Prostate gland (tissue), 2 donors: ENCODE data around the gene NCOR1. TPM values are rescaled to one million over a fixed set of nuclear protein-coding genes. Genes with fewer than 3 reads are reported as not detected.

ENCODE experiments used
- DNase-seq: peaks from one replicate; pipeline ENCODE4 v3.0.0-alpha.2; 2019; ENCODE audit warnings: low spot score
- H3K27ac ChIP-seq, 2 donors: fragments of 200-600 bp; sonication (generic); 2 replicates each; pipeline ENCODE4 v1.5.1; 2017 to 2019
- H3K27me3 ChIP-seq: fragments of 200-600 bp; sonication (generic); replicated peaks from 2 replicates; pipeline ENCODE4 v1.5.1; 2019; ENCODE audit not compliant: insufficient read depth
- H3K36me3 ChIP-seq, 2 donors: fragments of 200-600 bp; sonication (generic); 1 replicate in 1 of 2; 2 replicates in 1 of 2; pipeline versions ENCODE4 v1.5.1 to v1.8.1; 2017 to 2019
- H3K4me1 ChIP-seq: fragments of 200-600 bp; sonication (generic); replicated peaks from 2 replicates; pipeline ENCODE4 v1.5.1; 2019
- H3K4me3 ChIP-seq, 2 donors: fragments of 200-600 bp; sonication (generic); 2 replicates each; pipeline ENCODE4 v1.5.1; 2017 to 2019
- H3K9me3 ChIP-seq: fragments of 200-600 bp; sonication (generic); 2 replicates; pipeline ENCODE4 v1.5.1; 2017
- POLR2A ChIP-seq: fragments of 450-650 bp; IDR thresholded peaks from one replicate; pipeline ENCODE4 v1.6.1; 2016; ENCODE audit warnings: antibody characterized with exemption, mild to moderate bottlenecking
- POLR2AphosphoS5 ChIP-seq: sonication (generic); formaldehyde crosslinking; IDR thresholded peaks from one replicate; pipeline ENCODE4 v1.6.1; 2017; ENCODE audit warnings: antibody characterized with exemption
- WGBS: methylation state at CpG from one replicate; pipeline ENCODE4 v1.1.5; 2018; 5-methylcytosine and 5-hydroxymethylcytosine counted together
- intact Hi-C: fragments of 100-400 bp; cut with DNase I; formaldehyde crosslinking; loops from one replicate; pipeline ENCODE4 v1.14.2; 2022
- total RNA-seq, 2 donors: library from RNA; depleted of rRNA; stranded (reverse); fragments of >200 nt; gene quantifications; one replicate each; pipeline ENCODE4 v1.1.0, GENCODE V29; 2016
- TF ChIP-seq, protein P1 (sequence below), 4 experiments: fragments of 200-600 bp in 2 of 4; fragments of 450-650 bp in 2 of 4; sonication (generic) in 2 of 4; IDR thresholded peaks; 1 replicate in 3 of 4; 2 replicates in 1 of 4; pipeline ENCODE4 v1.5.1; 2016 to 2019; ENCODE audit warnings: antibody characterized with exemption in 4 of 4, mild to moderate bottlenecking in 2 of 4, moderate library complexity in 2 of 4

NCOR1 gene
- total RNA-seq, 2 donors from 2014 or later: 123 to 209 TPM

GRCh38 chr17:16001226-16001897, 214.0 kb downstream of the NCOR1 start:
- DNase-seq: no peak
- H3K27me3 ChIP-seq: no peaks in the 10 kb centered on the region
- H3K27ac ChIP-seq: no peak overlapping the region
- H3K9me3 ChIP-seq: no peaks in the 10 kb centered on the region
- no peak for TF ChIP-seq POLR2A
- TF ChIP-seq, protein P1, sequence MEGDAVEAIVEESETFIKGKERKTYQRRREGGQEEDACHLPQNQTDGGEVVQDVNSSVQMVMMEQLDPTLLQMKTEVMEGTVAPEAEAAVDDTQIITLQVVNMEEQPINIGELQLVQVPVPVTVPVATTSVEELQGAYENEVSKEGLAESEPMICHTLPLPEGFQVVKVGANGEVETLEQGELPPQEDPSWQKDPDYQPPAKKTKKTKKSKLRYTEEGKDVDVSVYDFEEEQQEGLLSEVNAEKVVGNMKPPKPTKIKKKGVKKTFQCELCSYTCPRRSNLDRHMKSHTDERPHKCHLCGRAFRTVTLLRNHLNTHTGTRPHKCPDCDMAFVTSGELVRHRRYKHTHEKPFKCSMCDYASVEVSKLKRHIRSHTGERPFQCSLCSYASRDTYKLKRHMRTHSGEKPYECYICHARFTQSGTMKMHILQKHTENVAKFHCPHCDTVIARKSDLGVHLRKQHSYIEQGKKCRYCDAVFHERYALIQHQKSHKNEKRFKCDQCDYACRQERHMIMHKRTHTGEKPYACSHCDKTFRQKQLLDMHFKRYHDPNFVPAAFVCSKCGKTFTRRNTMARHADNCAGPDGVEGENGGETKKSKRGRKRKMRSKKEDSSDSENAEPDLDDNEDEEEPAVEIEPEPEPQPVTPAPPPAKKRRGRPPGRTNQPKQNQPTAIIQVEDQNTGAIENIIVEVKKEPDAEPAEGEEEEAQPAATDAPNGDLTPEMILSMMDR (IDR thresholded peaks at IDR 0.05): no peak
- H3K36me3 ChIP-seq: peaks cover 0 to 26% of the 10 kb centered on the region in 2 donors
- intact Hi-C loops: loop anchor here (5.0 kb wide), 1 partner anchor 216 kb away; the partner anchor contains the start of genes NCOR1 and PIGL
- no peak overlapping the region for H3K4me3 ChIP-seq
- peaks cover 7% of the 10 kb centered on the region for H3K4me1 ChIP-seq

DNA sequence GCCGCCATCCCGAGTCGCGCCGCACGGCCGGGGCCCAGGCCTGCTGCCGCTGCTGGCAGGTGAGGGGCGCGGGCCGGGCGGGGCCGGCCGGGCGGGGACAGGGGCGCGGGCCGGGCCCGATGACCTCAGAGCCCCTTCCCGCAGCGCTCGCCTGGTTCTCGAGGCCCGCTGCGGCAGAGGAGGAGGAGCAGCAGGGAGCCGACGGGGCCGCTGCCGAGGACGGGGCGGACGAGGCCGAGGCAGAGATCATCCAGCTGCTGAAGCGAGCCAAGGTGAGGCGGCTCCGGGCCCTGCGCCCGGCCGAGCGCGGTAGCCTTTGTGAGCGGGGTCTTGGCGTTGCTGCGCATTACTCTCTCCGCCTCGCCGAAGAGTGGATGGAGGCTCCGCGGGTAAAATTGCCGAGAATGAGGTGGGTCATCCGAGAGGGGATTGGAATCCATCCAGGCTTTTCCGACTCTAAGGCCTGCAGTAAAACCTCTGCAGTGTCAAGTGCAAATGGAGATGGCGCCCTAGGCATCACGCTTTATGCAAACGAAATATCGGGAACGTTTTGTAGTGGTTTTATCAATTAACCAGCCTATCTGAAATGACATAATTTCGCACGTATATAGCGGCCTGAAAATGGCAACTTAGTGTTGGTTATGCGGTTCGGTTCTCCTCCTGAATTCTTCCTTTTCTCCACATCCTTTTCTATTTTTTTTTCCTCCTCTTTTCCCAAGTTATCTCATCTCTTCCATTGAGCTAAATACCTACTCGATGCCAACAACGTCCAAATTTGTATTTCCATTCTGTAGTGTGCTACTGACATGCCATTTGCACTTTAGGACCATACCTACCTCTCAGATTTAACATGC, 215.1 kb downstream of the NCOR1 start:
- H3K27ac ChIP-seq: peak overlapping the region; percentile 92 to 97
- H3K27me3 ChIP-seq: no peaks in the 10 kb centered on the region
- no peaks in the 10 kb centered on the region for H3K9me3 ChIP-seq
- intact Hi-C loops: loop anchor here (2.0 to 5.0 kb wide), 2 partner anchors 171 to 217 kb away; partner anchors contain the start of genes NCOR1 and PIGL
- peaks cover 7% of the 10 kb centered on the region for H3K4me1 ChIP-seq
- peak; percentile 15 for TF ChIP-seq POLR2AphosphoS5
- TF ChIP-seq, protein P1 (IDR thresholded peaks at IDR 0.05): no peak
- H3K36me3 ChIP-seq: peaks cover 0 to 22% of the 10 kb centered on the region in 2 donors
- peak overlapping the region; percentile 63 to 84 for H3K4me3 ChIP-seq
- peak; percentile 17 for DNase-seq
- 1% methylated on average over 30 of the region's 64 CpGs for WGBS

DNA sequence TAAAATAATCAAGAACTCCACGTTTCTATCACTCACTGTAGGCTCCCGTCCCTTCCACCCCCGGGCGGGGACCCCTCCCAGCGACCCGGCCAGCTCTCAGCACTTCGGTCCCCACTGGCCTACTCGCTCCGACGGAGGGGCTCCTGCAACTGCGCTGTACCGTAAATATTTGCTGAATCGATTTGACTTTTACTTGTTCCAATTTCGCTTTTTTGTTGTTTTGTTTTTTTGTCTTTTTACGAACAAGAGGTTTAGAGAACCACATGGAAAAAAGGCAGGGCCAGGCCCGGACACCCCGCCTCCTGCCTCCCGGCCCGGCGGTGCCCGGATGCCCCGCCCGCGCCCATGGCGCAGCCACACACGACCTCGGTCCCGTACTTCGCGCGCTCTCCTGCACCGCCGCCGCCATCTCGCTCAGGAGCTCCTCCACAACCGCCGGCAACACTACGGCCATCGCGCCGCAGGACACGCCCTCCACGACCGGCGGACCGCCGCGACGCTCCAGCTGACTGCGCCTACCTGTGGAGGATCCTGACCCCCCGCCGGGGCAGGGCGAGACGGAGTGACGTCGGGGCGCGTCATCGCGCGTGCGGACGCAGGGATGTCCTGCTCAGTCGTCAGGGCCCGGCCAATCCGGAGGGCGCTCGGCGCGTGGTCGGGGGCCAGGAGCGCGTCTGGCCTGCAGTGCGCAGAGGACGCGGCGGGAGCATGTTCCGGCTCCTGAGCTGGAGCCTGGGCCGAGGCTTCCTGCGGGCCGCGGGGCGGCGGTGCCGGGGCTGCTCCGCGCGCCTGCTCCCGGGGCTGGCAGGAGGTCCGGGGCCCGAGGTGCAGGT, 216.0 kb downstream of the NCOR1 start, which contains the start of the genes TTC19 and ZSWIM7:
TTC19 (plus strand) TSS at position 684 of the 833 bp plus-strand sequence; CDS start at position 709, 25 bp downstream.
ZSWIM7 (minus strand) TSS at position 564 of the 833 bp plus-strand sequence; CDS start at position 454, 110 bp downstream.
- under 1% methylated on average over 38 of the region's 91 CpGs for WGBS
- no peaks in the 10 kb centered on the region for H3K27me3 ChIP-seq
- intact Hi-C loops: loop anchor here (2.0 kb wide), 1 partner anchor 171 kb away; no protein-coding TSS in a partner anchor
- H3K36me3 ChIP-seq: peaks cover 0 to 14% of the 10 kb centered on the region in 2 donors
- DNase-seq: peak; percentile 97
- peaks cover 7% of the 10 kb centered on the region for H3K4me1 ChIP-seq
- peak within 1 kb of the TSS; percentile 92 to 97 for H3K27ac ChIP-seq
- peak within 1 kb of the TSS; percentile 63 to 84 for H3K4me3 ChIP-seq
- TF ChIP-seq POLR2AphosphoS5 (peak; percentile 98), POLR2A (peak; percentile 99)
- TF ChIP-seq, protein P1 (IDR thresholded peaks at IDR 0.05): peak in 1 of 4 experiments; percentile 31
- H3K9me3 ChIP-seq: no peaks in the 10 kb centered on the region

DNA sequence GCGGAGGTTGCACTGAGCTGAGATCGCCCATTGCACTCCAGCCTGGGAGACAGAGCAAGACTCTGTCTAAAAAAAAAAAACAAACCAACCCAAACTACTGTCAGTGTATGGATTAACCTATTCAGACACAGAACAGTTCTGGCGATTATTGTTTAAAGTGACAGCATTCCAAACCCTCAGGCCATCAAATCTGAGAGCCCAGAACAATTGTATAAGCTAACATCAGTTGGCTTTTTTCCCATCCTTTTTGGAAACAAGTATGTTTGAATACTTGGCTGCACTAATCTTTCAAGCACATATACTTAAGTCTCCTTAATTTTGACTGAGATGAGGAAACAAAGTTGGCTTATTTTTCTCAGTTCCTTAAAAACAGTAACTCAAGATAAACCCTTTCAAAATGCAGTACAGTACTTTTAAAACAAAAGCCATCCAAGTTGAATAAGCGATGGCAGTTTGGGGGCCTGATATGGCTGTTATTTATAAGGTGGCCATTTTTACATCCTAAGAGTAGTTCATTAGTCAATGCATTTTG, 217.2 kb downstream of the NCOR1 start:
- H3K4me3 ChIP-seq: no peak overlapping the region
- peaks cover 0 to 8% of the 10 kb centered on the region in 2 donors for H3K36me3 ChIP-seq
- TF ChIP-seq, protein P1 (IDR thresholded peaks at IDR 0.05): no peak
- no peak for TF ChIP-seq POLR2AphosphoS5
- TF ChIP-seq POLR2A: no peak
- H3K9me3 ChIP-seq: no peaks in the 10 kb centered on the region
- 71% methylated on average over 4 of the region's 4 CpGs for WGBS
- intact Hi-C loops: loop anchor here (2.0 kb wide), 1 partner anchor 169 kb away; no protein-coding TSS in a partner anchor
- no peak for DNase-seq
- peak overlapping the region in 1 of 2 donors; percentile 97 for H3K27ac ChIP-seq
- H3K4me1 ChIP-seq: peaks cover 7% of the 10 kb centered on the region
- no peaks in the 10 kb centered on the region for H3K27me3 ChIP-seq
